SK-MEL-5 (cell line): Measurements from ENCODE around the gene LRP1-AS. TPM values are rescaled to one million over a fixed set of nuclear protein-coding genes. Genes with fewer than 3 reads are reported as not detected.

ENCODE experiments used
- DNase-seq: peaks from one replicate; pipeline ENCODE4 v3.0.0-alpha.2; 2016; ENCODE audit warnings: low read depth, low spot score
- in situ Hi-C: cut with HindIII; loops from 2 replicates; pipeline ENCODE4 v1.10.0; 2016; ENCODE audit warnings: low sequenced_read_pairs, high pct_unique_total_duplicates, low pct_unique_long_range_greater_than_20kb
- small RNA-seq, 2 experiments: library from RNA; depleted of rRNA; stranded (forward); fragments of <200 nt; gene quantifications; one replicate each; pipeline ENCODE3, GENCODE V24; 2014
- total RNA-seq: library from RNA; depleted of rRNA; stranded (reverse); fragments of >200 nt; shearing (Covaris generic); gene quantifications from 2 replicates; pipeline ENCODE4 v1.2.3, GENCODE V29; 2014; rRNA removed

LRP1-AS gene
- total RNA-seq, 1 experiment from 2014 or later, result not detected

DNA sequence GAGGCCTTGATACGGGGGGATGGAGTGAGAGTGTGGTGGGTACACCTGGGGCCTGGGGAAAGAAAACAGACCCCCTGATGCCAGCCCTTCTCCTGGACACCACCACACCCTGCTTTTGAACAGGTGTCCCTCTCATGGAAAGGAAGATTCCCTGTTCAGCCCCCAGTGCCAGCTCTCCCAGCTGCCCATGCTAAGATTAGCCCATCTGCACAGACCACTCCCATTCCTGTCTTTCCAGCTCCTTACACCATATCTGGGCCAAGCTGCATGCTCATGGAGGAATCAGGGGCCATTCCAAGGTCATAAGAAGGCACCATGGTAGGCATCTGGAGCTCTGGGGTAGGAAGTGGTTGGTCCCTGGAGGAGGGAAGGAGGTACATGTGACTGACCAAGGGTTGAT lies 48.9 kb downstream of the LRP1-AS start:
- in situ Hi-C loops, result no loop called here
- no peak for DNase-seq

DNA sequence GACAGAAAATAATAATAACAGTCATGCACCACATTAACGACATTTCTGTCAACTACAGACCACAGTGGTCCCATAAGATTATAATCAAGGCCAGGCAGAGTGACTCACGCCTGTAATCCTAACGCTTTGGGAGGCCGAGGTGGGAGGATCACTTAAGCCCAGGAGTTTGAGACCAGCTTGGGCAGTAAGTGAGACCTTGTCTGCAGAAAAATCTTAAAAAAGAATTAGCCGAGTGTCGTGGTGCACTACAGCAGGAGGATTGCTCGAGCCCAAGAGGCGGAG lies 49.9 kb downstream of the LRP1-AS start:
- in situ Hi-C loops, result no loop called here
- no peak for DNase-seq

DNA sequence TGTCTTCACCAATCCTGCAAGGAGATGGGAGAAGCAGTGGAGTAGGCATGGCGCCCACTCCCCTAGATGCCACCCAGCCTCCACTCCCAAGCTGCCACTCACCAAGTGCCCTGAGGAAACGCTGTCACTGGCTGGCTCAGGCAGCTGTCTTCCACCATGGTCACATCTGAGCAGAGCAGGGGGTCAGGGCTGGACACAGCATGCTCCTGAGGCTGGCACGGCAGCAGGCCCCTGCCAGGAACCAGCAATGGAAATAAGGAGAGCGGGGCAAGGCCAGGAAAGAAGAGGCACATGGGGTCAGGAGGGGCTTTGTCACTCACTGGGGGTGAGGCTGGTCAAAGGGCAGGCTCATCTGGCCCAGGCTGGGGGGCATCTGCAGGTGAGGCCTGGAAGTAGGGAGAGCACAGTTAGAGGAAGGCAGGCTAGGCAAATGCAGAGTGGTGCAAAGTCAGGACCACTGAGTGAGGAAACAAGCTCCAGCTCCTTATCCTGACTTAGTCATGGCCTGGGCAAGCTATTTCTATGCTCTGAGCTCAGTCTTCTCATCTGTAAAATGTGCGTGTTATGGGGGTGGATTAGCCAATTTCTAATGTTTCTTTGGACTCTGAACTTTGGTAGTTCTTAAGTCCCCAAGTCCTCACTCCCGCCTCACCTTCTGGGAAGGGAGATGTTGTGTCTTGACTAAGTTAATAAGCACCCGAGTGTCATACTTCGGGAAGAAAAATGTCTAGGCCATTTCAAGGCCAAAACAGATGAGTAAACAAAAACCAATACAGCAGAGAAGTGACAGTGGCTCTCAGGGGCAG lies 50.5 kb downstream of the LRP1-AS start:
- no peak for DNase-seq
- in situ Hi-C loops, result no loop called here

DNA sequence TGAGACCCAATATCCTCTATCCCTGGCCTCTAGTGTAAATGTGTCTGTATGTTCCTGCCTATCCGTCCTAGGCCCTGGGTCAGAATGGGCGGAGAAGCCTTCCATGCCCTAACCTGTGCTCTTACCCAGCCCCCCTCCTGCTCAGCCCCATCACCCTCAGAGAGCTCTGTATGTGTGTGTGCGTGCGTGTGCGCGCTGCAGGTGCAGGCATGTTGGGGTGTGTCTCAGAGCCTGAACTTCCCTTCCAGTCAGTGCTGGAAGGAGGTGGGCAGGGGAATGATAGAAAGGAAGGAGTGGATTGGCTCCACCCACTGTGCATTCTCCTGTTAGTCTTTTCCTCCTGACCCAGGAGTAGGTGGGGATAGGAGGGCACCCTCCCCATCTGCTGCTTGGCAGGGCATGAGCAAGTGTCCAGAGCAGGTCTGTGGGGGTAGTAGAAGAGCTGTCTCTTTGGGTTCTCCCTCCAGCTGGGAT lies 51.3 kb downstream of the LRP1-AS start:
- DNase-seq, result peak; percentile 41
- in situ Hi-C loops, result no loop called here

DNA sequence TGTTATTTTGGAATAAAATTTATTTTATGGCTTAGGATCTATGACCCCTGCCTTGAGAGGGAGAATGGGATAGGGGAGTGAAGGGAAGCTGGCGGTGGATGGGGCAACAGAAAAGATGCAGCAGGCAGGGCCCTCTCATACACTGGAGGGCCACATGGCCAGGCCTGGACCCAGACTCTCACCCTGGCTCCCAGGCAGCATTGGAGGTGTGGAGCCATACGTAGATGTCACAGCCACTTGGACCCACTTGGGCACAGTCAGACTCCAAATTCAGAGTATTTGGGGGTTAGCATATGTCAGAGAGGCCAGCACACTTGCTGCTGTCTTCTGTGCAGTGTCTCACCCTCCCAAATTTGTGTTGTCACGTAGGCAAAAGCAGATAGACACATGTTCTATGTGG lies 52.0 kb downstream of the LRP1-AS start:
- DNase-seq, result no peak
- in situ Hi-C loops, result no loop called here

Small RNA genes lying within 50 kb of the gene (small RNA-seq; reads per million reads assigned to genes)
- 0 to 1.2 reads per million in 2 experiments for gene MIR1228

Other genes starting within 250 kb of the LRP1-AS start
- not detected in 2 replicates for gene SDR9C7, start 213.2 kb downstream of the LRP1-AS start, total RNA-seq
- gene RDH16, start 190.0 kb downstream of the LRP1-AS start, total RNA-seq, result not detected in 2 replicates
- gene ZBTB39, start 141.1 kb downstream of the LRP1-AS start, total RNA-seq, result 5.6 and 6.0 TPM in 2 replicates
- gene TAC3, start 131.1 kb downstream of the LRP1-AS start, total RNA-seq, result not detected in 2 replicates
- gene MYO1A, start 97.5 kb downstream of the LRP1-AS start, total RNA-seq, result not detected in 2 replicates
- 30.5 and 30.9 TPM in 2 replicates for gene NEMP1, start 68.8 kb downstream of the LRP1-AS start, total RNA-seq
- 74.0 and 79.0 TPM in 2 replicates for gene NAB2, start 58.5 kb downstream of the LRP1-AS start, total RNA-seq
- gene STAT6, start 36.3 kb downstream of the LRP1-AS start, total RNA-seq, result 39.6 and 39.7 TPM in 2 replicates
- gene LRP1, start 19.1 kb downstream of the LRP1-AS start, total RNA-seq, result 4.2 and 6.4 TPM in 2 replicates
- 5.1 and 5.4 TPM in 2 replicates for gene NXPH4, start 69.2 kb upstream of the LRP1-AS start, total RNA-seq
- 345 and 365 TPM in 2 replicates for gene SHMT2, start 82.1 kb upstream of the LRP1-AS start, total RNA-seq
- gene STAC3, start 103.6 kb upstream of the LRP1-AS start, total RNA-seq, result not detected in 2 replicates